Muscle of leg (tissue), 11 donors: ENCODE results near the gene GRAMD1C. TPM values are rescaled to one million over a fixed set of nuclear protein-coding genes. Genes with fewer than 3 reads are reported as not detected.
A peak's percentile ranks its signal among the peaks of the same experiment; 100 is the strongest.

Experiments used
- DNase-seq: peaks from one replicate; pipeline ENCODE4 v3.0.0; 2013
- H3K27ac ChIP-seq: one replicate; pipeline ENCODE4 v1.5.1; 2013; ENCODE audit warnings: mild to moderate bottlenecking, low read length, control low read depth
- H3K27me3 ChIP-seq: one replicate; pipeline ENCODE4 v1.6.1; 2013; ENCODE audit warnings: low read length; ENCODE audit not compliant: control insufficient read depth, insufficient read depth
- H3K36me3 ChIP-seq: one replicate; pipeline ENCODE4 v1.6.1; 2013; ENCODE audit warnings: low read length; ENCODE audit not compliant: control insufficient read depth, insufficient read depth
- H3K4me1 ChIP-seq: one replicate; pipeline ENCODE4 v1.6.1; 2013; ENCODE audit warnings: low read length; ENCODE audit not compliant: control insufficient read depth, insufficient read depth
- H3K4me3 ChIP-seq: one replicate; pipeline ENCODE4 v1.5.1; 2013; ENCODE audit warnings: low read length, control low read depth
- H3K9me3 ChIP-seq: replicated peaks from 2 replicates; pipeline ENCODE4 v1.6.1; 2013; ENCODE audit warnings: low read depth, low read length; ENCODE audit not compliant: control insufficient read depth
- WGBS: methylation state at CpG from one replicate; pipeline ENCODE4 v1.1.5; 2013; ENCODE audit warnings: missing lambda C conversion rate; ENCODE audit not compliant: insufficient coverage; 5-methylcytosine and 5-hydroxymethylcytosine counted together
- polyA plus RNA-seq, 8 donors: library from polyadenylated mRNA; unstranded; fragments of 120-200 nt; gene quantifications; one replicate each; pipeline versions ENCODE4 v1.2.1 to v1.2.3, GENCODE V29; 2013; ENCODE audit warnings: inconsistent platforms in 1 of 8, low replicate concordance in 1 of 8; ENCODE audit not compliant: insufficient read length in 8 of 8, insufficient read depth in 1 of 8
- total RNA-seq: library from RNA; stranded (reverse); fragments of 120-200 nt; gene quantifications from one replicate; pipeline ENCODE4 v1.2.4, GENCODE V29; 2013

Gene GRAMD1C
- total and polyA plus RNA-seq, 9 donors, result 1.1 to 3.1 (median 1.5) TPM

GRCh38 chr3:113895964-113896363 lies 57.4 kb downstream of the GRAMD1C start:
- H3K27me3 ChIP-seq, result no peaks in the 10 kb centered on the region
- DNase-seq, result no peak
- 100% methylated on average over 2 of the region's 3 CpGs for WGBS
- H3K4me1 ChIP-seq, result no peaks in the 10 kb centered on the region
- no peak overlapping the region for H3K4me3 ChIP-seq
- H3K27ac ChIP-seq, result no peak overlapping the region
- H3K9me3 ChIP-seq, result no peaks in the 10 kb centered on the region
- no peaks in the 10 kb centered on the region for H3K36me3 ChIP-seq

- no CpG with 5 or more reads among the region's 3 CpGs for WGBS
- Histone ChIP-seq H3K36me3 (no peaks in the 10 kb centered on the region), H3K27ac (no peak overlapping the region), H3K4me1 (no peaks in the 10 kb centered on the region), H3K4me3 (no peak overlapping the region), H3K27me3 (no peaks in the 10 kb centered on the region), H3K9me3 (no peaks in the 10 kb centered on the region)
- no peak for DNase-seq
These were observed 58.3 kb downstream of the GRAMD1C start for GRCh38 chr3:113896930-113897329.

- Histone ChIP-seq H3K27me3 (no peaks in the 10 kb centered on the region), H3K27ac (no peak overlapping the region), H3K4me3 (no peak overlapping the region), H3K9me3 (no peaks in the 10 kb centered on the region), H3K36me3 (no peaks in the 10 kb centered on the region), H3K4me1 (no peaks in the 10 kb centered on the region)
- no CpG with 5 or more reads among the region's 1 CpG for WGBS
- DNase-seq, result no peak
These were observed 58.8 kb downstream of the GRAMD1C start for GRCh38 chr3:113897373-113897777.

GRCh38 chr3:113898892-113899291 lies 60.3 kb downstream of the GRAMD1C start:
- no peaks in the 10 kb centered on the region for H3K36me3 ChIP-seq
- H3K27ac ChIP-seq, result no peak overlapping the region
- no peaks in the 10 kb centered on the region for H3K9me3 ChIP-seq
- no peaks in the 10 kb centered on the region for H3K27me3 ChIP-seq
- DNase-seq, result no peak
- no peaks in the 10 kb centered on the region for H3K4me1 ChIP-seq
- no peak overlapping the region for H3K4me3 ChIP-seq
- WGBS, result no CpG with 5 or more reads among the region's 2 CpGs

GRCh38 chr3:113906568-113907140 lies 68.1 kb downstream of the GRAMD1C start:
- Histone ChIP-seq H3K9me3 (peaks cover 3% of the 10 kb centered on the region), H3K27me3 (no peaks in the 10 kb centered on the region), H3K27ac (no peak overlapping the region), H3K36me3 (no peaks in the 10 kb centered on the region), H3K4me3 (no peak overlapping the region), H3K4me1 (no peaks in the 10 kb centered on the region)
- no CpG with 5 or more reads among the region's 4 CpGs for WGBS
- DNase-seq, result no peak

- no peak for DNase-seq
- Histone ChIP-seq H3K27me3 (no peaks in the 10 kb centered on the region), H3K27ac (no peak overlapping the region), H3K4me3 (no peak overlapping the region), H3K9me3 (peaks cover 3% of the 10 kb centered on the region), H3K4me1 (no peaks in the 10 kb centered on the region), H3K36me3 (no peaks in the 10 kb centered on the region)
These were observed 69.5 kb downstream of the GRAMD1C start for GRCh38 chr3:113908133-113908532.

GRCh38 chr3:113910966-113911365 lies 72.4 kb downstream of the GRAMD1C start:
- no peaks in the 10 kb centered on the region for H3K4me1 ChIP-seq
- no peak for DNase-seq
- 100% methylated on average over 1 of the region's 5 CpGs for WGBS

GRCh38 chr3:113912552-113913236 lies 74.1 kb downstream of the GRAMD1C start:
- no peaks in the 10 kb centered on the region for H3K9me3 ChIP-seq
- H3K27me3 ChIP-seq, result no peaks in the 10 kb centered on the region
- no peaks in the 10 kb centered on the region for H3K4me1 ChIP-seq
- DNase-seq, result peak; percentile 22
- WGBS, result 83% methylated on average over 1 of the region's 3 CpGs
- no peak overlapping the region for H3K27ac ChIP-seq
- no peak overlapping the region for H3K4me3 ChIP-seq
- no peaks in the 10 kb centered on the region for H3K36me3 ChIP-seq

More at GRCh38 chr3:113910966-113911365, 72.4 kb downstream of the GRAMD1C start:
- no peak overlapping the region for H3K27ac ChIP-seq
- H3K27me3 ChIP-seq, result no peaks in the 10 kb centered on the region
- H3K4me3 ChIP-seq, result no peak overlapping the region
- H3K36me3 ChIP-seq, result no peaks in the 10 kb centered on the region
- no peaks in the 10 kb centered on the region for H3K9me3 ChIP-seq

- Histone ChIP-seq H3K27me3 (no peaks in the 10 kb centered on the region), H3K36me3 (no peaks in the 10 kb centered on the region), H3K27ac (no peak overlapping the region), H3K4me1 (no peaks in the 10 kb centered on the region), H3K4me3 (no peak overlapping the region), H3K9me3 (no peaks in the 10 kb centered on the region)
- no peak for DNase-seq
- WGBS, result no CpG with 5 or more reads among the region's 2 CpGs
These were observed 76.1 kb downstream of the GRAMD1C start for GRCh38 chr3:113914646-113915045.

- H3K9me3 ChIP-seq, result peaks cover 2% of the 10 kb centered on the region
- H3K27ac ChIP-seq, result no peak overlapping the region
- 91% methylated on average over 4 of the region's 5 CpGs for WGBS
- no peaks in the 10 kb centered on the region for H3K27me3 ChIP-seq
- no peaks in the 10 kb centered on the region for H3K4me1 ChIP-seq
- H3K4me3 ChIP-seq, result no peak overlapping the region
- H3K36me3 ChIP-seq, result no peaks in the 10 kb centered on the region
- DNase-seq, result no peak
These were observed 89.0 kb downstream of the GRAMD1C start for GRCh38 chr3:113927556-113927955.
